Subcutaneous abdominal adipose tissue (tissue), 5 donors: ENCODE measurements around the gene TLL2.

Source experiments
- H3K27ac ChIP-seq: one replicate; pipeline ENCODE4 v1.7.0; 2013; ENCODE audit warnings: low read depth, mild to moderate bottlenecking, inconsistent platforms, low read length, moderate library complexity
- H3K27me3 ChIP-seq, 5 donors: one replicate each; pipeline ENCODE4 v1.7.0; 2013; ENCODE audit warnings: low read length in 5 of 5, inconsistent platforms in 1 of 5; ENCODE audit not compliant: control insufficient read depth in 5 of 5, insufficient read depth in 4 of 5
- H3K36me3 ChIP-seq, 5 donors: one replicate each; pipeline ENCODE4 v1.7.0; 2013; ENCODE audit warnings: low read length in 5 of 5; ENCODE audit not compliant: control insufficient read depth in 5 of 5, insufficient read depth in 5 of 5
- H3K4me1 ChIP-seq, 5 donors: one replicate each; pipeline ENCODE4 v1.7.0; 2013; ENCODE audit warnings: low read length in 5 of 5, mild to moderate bottlenecking in 3 of 5, moderate library complexity in 1 of 5; ENCODE audit not compliant: control insufficient read depth in 5 of 5, insufficient read depth in 5 of 5
- H3K4me3 ChIP-seq, 5 donors: one replicate each; pipeline ENCODE4 v1.7.0; 2013; ENCODE audit warnings: low read length in 5 of 5, low read depth in 1 of 5
- H3K9ac ChIP-seq, 5 donors: one replicate each; pipeline ENCODE4 v1.7.0; 2013; ENCODE audit warnings: low read length in 5 of 5, mild to moderate bottlenecking in 4 of 5, moderate library complexity in 3 of 5
- H3K9me3 ChIP-seq, 5 donors: one replicate each; pipeline ENCODE4 v1.7.0; 2013; ENCODE audit warnings: low read length in 5 of 5; ENCODE audit not compliant: control insufficient read depth in 5 of 5
- donor health status: healthy.
- donor health status: healthy.
- donor health status: healthy.
- donor health status: healthy.
- donor health status: healthy.

Gene TLL2

DNA sequence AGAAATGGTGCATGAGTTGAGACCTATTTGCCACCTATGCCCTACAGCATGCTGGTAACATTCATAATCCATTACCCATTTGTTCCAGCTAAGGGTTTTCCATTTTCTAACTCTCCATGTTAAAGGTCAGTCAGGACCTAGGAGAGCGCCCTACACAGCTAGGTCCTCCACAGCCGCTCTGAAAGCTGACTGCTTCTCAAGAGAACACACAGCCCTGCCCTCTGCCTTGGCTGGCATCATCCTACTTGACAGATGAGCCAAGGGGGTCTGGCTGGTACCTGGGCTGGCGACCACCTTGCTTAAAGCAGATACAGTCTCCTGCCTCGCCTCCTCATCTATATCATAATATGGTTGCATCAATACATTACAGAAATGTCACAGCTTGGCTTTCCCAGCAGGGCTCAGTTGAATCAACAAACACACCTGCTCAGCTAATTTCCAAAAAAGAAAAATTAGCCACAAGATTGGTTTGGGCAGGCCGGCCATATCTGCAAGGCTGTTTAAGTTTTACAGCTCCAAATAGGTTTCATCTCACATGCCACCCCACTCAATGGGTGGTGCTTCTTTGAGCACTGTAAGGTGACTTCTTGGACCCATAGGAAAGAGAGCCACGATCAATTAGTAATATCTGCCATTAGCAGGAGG lies 17.3 kb downstream of the TLL2 start:
- Histone ChIP-seq H3K27ac (no peak overlapping the region), H3K36me3 (no peaks in the 10 kb centered on the region)

GRCh38 chr10:96495544-96495943 lies 18.2 kb downstream of the TLL2 start:
- no peaks in the 10 kb centered on the region for H3K36me3 ChIP-seq
- peaks cover 0 to 2% (median 0%) of the 10 kb centered on the region in 5 donors for H3K27me3 ChIP-seq
- H3K9ac ChIP-seq: no peak overlapping the region
- H3K27ac ChIP-seq: no peak overlapping the region
- H3K4me1 ChIP-seq: no peaks in the 10 kb centered on the region
- no peaks in the 10 kb centered on the region for H3K9me3 ChIP-seq
- H3K4me3 ChIP-seq: no peak overlapping the region

More for the DNA sequence above, 17.3 kb downstream of the TLL2 start:
- no peaks in the 10 kb centered on the region for H3K27me3 ChIP-seq
- no peaks in the 10 kb centered on the region for H3K4me1 ChIP-seq
- no peaks in the 10 kb centered on the region for H3K9me3 ChIP-seq
- H3K9ac ChIP-seq: no peak overlapping the region
- H3K4me3 ChIP-seq: no peak overlapping the region

DNA sequence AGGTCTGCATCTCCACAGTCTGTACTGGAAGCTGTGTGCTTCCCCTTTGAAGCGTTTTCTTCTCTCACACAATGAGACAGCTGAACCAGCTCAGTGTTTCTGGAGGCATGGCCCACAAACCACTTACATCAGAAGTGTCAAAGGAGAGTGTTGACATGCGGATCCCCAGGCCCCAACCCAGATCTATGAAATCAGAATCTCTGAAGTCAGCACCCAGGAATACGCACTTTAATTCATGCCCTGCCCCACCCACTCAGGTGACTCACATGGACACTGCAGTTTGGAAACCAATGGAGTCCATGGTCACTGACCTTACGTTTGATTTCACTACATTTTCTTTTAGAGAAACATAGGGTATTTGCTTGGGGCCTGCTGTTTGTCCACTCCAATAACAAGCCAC lies 19.0 kb downstream of the TLL2 start:
- Histone ChIP-seq H3K9me3 (no peaks in the 10 kb centered on the region), H3K4me1 (no peaks in the 10 kb centered on the region), H3K4me3 (no peak overlapping the region), H3K9ac (no peak overlapping the region), H3K27ac (no peak overlapping the region), H3K27me3 (peaks cover 0 to 2% (median 0%) of the 10 kb centered on the region in 5 donors), H3K36me3 (no peaks in the 10 kb centered on the region)

GRCh38 chr10:96493871-96494525 lies 19.7 kb downstream of the TLL2 start:
- Histone ChIP-seq H3K27ac (no peak overlapping the region), H3K27me3 (peaks cover 0 to 2% (median 0%) of the 10 kb centered on the region in 5 donors), H3K9ac (no peak overlapping the region), H3K36me3 (no peaks in the 10 kb centered on the region), H3K4me3 (no peak overlapping the region), H3K9me3 (no peaks in the 10 kb centered on the region), H3K4me1 (no peaks in the 10 kb centered on the region)

- no peak overlapping the region for H3K9ac ChIP-seq
- no peaks in the 10 kb centered on the region for H3K36me3 ChIP-seq
- no peaks in the 10 kb centered on the region for H3K9me3 ChIP-seq
- H3K4me1 ChIP-seq: no peaks in the 10 kb centered on the region
- H3K27ac ChIP-seq: no peak overlapping the region
- no peak overlapping the region for H3K4me3 ChIP-seq
- peaks cover 0 to 7% (median 1%) of the 10 kb centered on the region in 5 donors for H3K27me3 ChIP-seq
Observed at GRCh38 chr10:96493254-96493653, 20.5 kb downstream of the TLL2 start.

DNA sequence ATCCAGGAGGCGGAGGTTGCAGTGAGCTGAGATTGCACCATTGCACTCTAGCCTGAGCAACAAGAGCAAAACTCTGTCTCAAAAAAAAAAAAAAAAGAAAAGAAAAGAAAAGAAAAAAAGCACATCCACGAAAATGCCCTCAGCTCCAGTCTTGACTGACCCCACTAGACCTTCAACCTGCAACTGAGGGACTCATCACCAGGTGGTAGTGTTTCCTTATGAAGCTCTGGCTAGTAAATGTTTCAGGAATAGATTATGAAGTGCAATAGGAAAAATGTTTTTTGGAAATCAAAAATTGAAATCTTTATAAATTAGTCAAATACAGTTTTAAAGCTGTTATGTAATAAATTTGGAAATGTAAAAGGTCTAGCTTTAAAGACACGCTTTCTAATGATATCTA lies 22.4 kb downstream of the TLL2 start:
- H3K27me3 ChIP-seq: peaks cover 0 to 20% (median 7%) of the 10 kb centered on the region in 5 donors
- H3K9me3 ChIP-seq: no peaks in the 10 kb centered on the region
- no peak overlapping the region for H3K9ac ChIP-seq
- no peak overlapping the region for H3K27ac ChIP-seq
- no peaks in the 10 kb centered on the region for H3K4me1 ChIP-seq
- no peaks in the 10 kb centered on the region for H3K36me3 ChIP-seq
- no peak overlapping the region for H3K4me3 ChIP-seq

DNA sequence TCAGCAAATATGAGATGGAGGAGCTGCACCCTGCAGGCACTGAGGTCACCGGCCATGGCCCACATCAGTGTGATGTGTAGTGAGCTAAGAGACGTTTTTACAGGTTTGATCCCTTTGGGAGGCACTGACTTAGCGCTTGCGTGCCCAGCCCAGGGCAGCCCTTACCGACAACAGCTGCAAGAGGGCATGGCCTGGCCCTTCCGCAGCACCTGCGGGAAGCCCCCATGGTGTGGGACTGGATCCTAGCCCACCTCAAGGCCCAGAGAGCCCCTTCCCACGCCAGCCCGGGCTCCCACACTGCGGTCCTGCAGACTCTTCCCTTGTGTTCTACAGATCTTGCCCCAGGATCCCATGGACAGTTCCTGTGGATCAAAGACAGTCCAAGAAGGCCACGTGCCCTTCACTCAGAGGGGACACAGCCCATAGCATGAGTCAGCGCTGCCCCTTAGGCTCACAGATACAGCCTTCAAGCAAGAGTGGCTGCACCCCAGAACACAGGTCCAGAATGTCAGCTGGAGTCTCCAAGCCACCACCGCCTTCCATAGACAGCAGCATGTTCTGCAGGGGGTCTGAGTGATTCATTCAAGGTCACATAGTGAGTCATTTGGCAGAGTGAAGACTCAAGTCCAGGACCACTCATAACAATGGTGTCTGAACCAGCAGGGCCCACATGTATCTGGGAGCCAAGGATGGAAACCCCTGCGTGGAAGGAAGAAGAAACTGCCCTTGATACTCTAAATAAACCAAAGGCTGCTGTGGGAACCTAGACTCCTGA lies 25.4 kb downstream of the TLL2 start:
- no peak overlapping the region for H3K4me3 ChIP-seq
- no peaks in the 10 kb centered on the region for H3K36me3 ChIP-seq
- no peaks in the 10 kb centered on the region for H3K4me1 ChIP-seq
- H3K27ac ChIP-seq: no peak overlapping the region
- peaks cover 0 to 20% (median 7%) of the 10 kb centered on the region in 5 donors for H3K27me3 ChIP-seq
- peaks cover 0 to 3% (median 0%) of the 10 kb centered on the region in 5 donors for H3K9me3 ChIP-seq
- no peak overlapping the region for H3K9ac ChIP-seq

- Histone ChIP-seq H3K4me1 (no peaks in the 10 kb centered on the region), H3K36me3 (no peaks in the 10 kb centered on the region), H3K27ac (no peak overlapping the region), H3K27me3 (peaks cover 0 to 22% (median 3%) of the 10 kb centered on the region in 5 donors), H3K4me3 (no peak overlapping the region), H3K9me3 (peaks cover 0 to 6% (median 0%) of the 10 kb centered on the region in 5 donors), H3K9ac (no peak overlapping the region)
Observed at GRCh38 chr10:96482815-96483588, 30.7 kb downstream of the TLL2 start.

DNA sequence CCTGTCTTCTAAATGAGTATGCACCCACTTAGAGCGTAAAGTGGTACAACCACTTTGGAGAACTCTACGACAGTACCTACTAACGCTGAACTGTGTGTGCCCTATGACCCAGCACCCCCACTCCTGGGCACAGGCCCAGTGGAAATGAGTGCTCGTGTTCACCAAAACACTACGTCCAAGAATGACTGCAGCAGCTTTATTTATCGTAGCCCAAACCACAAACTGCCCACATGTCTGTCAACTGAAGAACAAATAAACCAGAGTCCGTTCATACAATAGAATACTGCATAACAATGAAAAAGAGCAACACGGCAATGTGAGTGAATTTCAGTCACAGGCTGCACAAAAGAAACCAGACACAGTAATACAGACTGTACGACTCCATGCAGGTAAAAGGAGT lies 35.4 kb downstream of the TLL2 start:
- Histone ChIP-seq H3K4me1 (no peaks in the 10 kb centered on the region), H3K27ac (no peak overlapping the region), H3K36me3 (no peaks in the 10 kb centered on the region), H3K9ac (no peak overlapping the region), H3K9me3 (peaks cover 0 to 11% (median 0%) of the 10 kb centered on the region in 5 donors), H3K4me3 (no peak overlapping the region), H3K27me3 (peaks cover 0 to 12% (median 7%) of the 10 kb centered on the region in 5 donors)
